ENCODE measurements around the gene TMTC2.

The TMTC2 gene

DNA sequence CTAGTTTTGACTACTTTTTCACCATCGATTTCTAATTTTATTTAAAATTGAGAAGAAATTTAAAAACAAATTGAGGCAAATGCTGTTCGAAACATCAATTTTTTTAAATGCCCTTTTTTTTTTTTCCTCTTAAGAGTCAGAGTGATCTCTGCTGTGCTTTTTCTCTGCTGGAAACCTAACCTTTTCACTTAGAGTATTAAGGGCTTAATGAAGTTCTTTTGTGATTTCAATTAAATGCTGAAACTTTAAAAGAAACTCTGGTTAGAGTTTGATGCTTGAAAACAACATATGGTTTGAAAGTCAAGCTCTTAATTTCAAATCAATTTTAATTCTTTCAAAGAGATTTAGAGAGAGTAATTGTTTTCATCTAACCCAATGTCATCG is 171.8 kb downstream of the TMTC2 start (continued):
- TF ChIP-seq, protein P1, sequence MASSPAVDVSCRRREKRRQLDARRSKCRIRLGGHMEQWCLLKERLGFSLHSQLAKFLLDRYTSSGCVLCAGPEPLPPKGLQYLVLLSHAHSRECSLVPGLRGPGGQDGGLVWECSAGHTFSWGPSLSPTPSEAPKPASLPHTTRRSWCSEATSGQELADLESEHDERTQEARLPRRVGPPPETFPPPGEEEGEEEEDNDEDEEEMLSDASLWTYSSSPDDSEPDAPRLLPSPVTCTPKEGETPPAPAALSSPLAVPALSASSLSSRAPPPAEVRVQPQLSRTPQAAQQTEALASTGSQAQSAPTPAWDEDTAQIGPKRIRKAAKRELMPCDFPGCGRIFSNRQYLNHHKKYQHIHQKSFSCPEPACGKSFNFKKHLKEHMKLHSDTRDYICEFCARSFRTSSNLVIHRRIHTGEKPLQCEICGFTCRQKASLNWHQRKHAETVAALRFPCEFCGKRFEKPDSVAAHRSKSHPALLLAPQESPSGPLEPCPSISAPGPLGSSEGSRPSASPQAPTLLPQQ (tag by site-specific recombination; IDR thresholded peaks at IDR 0.05) = no peak
- TF ChIP-seq GLIS2 (tag by site-specific recombination; IDR thresholded peaks at IDR 0.05) (no peak), ZNF707 (tag by site-specific recombination; IDR thresholded peaks at IDR 0.05) (no peak), ZFP37 (tag by site-specific recombination; IDR thresholded peaks at IDR 0.05) (no peak), ZNF777 (tag by site-specific recombination; IDR thresholded peaks at IDR 0.05; ENCODE audit: borderline replicate concordance) (no peak)
- TF ChIP-seq, protein P2, sequence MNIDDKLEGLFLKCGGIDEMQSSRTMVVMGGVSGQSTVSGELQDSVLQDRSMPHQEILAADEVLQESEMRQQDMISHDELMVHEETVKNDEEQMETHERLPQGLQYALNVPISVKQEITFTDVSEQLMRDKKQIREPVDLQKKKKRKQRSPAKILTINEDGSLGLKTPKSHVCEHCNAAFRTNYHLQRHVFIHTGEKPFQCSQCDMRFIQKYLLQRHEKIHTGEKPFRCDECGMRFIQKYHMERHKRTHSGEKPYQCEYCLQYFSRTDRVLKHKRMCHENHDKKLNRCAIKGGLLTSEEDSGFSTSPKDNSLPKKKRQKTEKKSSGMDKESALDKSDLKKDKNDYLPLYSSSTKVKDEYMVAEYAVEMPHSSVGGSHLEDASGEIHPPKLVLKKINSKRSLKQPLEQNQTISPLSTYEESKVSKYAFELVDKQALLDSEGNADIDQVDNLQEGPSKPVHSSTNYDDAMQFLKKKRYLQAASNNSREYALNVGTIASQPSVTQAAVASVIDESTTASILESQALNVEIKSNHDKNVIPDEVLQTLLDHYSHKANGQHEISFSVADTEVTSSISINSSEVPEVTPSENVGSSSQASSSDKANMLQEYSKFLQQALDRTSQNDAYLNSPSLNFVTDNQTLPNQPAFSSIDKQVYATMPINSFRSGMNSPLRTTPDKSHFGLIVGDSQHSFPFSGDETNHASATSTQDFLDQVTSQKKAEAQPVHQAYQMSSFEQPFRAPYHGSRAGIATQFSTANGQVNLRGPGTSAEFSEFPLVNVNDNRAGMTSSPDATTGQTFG (tag by site-specific recombination; IDR thresholded peaks at IDR 0.05; ENCODE audit: borderline replicate concordance) = no peak

DNA sequence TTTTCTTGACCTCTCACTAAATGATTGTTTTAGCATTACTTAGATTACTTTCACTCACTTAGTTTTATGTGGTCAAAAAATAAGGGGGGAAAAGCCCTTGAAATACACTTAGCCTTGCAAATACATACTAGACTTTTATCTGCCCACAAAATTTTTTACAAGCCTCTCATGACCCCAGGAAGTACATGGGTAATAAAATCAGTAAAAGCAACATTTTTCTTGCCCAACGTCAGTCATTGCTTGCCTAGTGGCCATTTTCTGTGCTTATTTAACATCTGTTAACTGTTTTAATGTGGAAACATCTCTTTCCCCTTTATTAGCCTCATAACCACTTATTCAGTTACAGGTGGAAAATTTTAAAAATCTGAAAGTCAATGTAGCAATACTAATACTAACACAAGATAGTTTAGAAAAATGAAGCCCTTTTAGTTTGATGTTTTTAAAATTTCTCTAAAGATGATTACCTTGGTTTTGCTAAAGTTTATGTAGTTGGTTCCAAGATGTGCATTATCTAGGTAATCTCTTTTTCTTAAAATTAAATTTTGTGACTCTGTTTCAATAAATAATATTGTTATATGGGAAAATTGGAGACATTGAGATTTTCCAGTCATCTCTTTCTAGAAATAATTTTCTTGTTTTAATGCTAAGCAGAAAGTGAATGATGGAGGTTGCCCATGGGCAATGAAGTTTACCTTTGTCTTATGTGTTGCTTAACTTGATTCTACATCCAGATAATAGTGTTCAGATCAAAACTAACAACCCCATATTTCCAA is 175.5 kb downstream of the TMTC2 start:
- ChIA-PET CTCF (interaction anchor here (0.5 kb wide), 1 partner anchor 1097 kb away, joined by 4 read pairs; no protein-coding TSS in a partner anchor), POLR2A (no interaction called here)
- no peaks in the 10 kb centered on the region for H3K9me3 ChIP-seq (ENCODE audit: control insufficient read depth, insufficient read depth, low read depth, low read length)
- no peak overlapping the region for H3K4me3 ChIP-seq (ENCODE audit: low read depth, low read length)
- peaks cover 35% of the 10 kb centered on the region for H3K4me1 ChIP-seq (ENCODE audit: control insufficient read depth, insufficient read depth, low read length)
- no peaks in the 10 kb centered on the region; a peak in 1 of 3 replicates for H3K36me3 ChIP-seq (ENCODE audit: control insufficient read depth in 2 of 2, insufficient read depth in 1 of 2, low read length in 2 of 2)
- H3K27ac ChIP-seq (ENCODE audit: extremely low read depth, low read depth, low read length) = no peak overlapping the region; the same call in 1 of the 2 replicates
- peak; percentile 92 for TF ChIP-seq WT1 (tag by site-specific recombination; IDR thresholded peaks at IDR 0.05)
- 0 out of 2 replicates have a peak, but pooled peaks have one; percentile 23 for TF ChIP-seq ZIC2 (tag by site-specific recombination; IDR thresholded peaks at IDR 0.05)
- 0 out of 2 replicates have a peak, but pooled peaks have one; percentile 29 for TF ChIP-seq ZNF660 (tag by site-specific recombination; IDR thresholded peaks at IDR 0.05)
- peak; percentile 25; the same call in 1 of the 2 replicates for TF ChIP-seq GLIS1 (tag by site-specific recombination; IDR thresholded peaks at IDR 0.05)
- TF ChIP-seq ZNF501 (tag by site-specific recombination; IDR thresholded peaks at IDR 0.05) = peak; percentile 63; the same call in 1 of the 2 replicates
- TF ChIP-seq ZSCAN30 (tag by site-specific recombination; IDR thresholded peaks at IDR 0.05) = peak; percentile 90
- TF ChIP-seq, protein P3, sequence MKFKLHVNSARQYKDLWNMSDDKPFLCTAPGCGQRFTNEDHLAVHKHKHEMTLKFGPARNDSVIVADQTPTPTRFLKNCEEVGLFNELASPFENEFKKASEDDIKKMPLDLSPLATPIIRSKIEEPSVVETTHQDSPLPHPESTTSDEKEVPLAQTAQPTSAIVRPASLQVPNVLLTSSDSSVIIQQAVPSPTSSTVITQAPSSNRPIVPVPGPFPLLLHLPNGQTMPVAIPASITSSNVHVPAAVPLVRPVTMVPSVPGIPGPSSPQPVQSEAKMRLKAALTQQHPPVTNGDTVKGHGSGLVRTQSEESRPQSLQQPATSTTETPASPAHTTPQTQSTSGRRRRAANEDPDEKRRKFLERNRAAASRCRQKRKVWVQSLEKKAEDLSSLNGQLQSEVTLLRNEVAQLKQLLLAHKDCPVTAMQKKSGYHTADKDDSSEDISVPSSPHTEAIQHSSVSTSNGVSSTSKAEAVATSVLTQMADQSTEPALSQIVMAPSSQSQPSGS (tag by site-specific recombination; IDR thresholded peaks at IDR 0.05; ENCODE audit: low read depth) = peak; percentile 73
- peak; percentile 95 for TF ChIP-seq IKZF3 (tag by site-specific recombination; IDR thresholded peaks at IDR 0.05)
- peak; percentile 52; the same call in 1 of the 2 replicates for TF ChIP-seq ZNF596 (tag by site-specific recombination; IDR thresholded peaks at IDR 0.05)
- no peak for TF ChIP-seq REPIN1 (tag by site-specific recombination; IDR thresholded peaks at IDR 0.05; ENCODE audit: low read depth)
- TF ChIP-seq ZNF426 (tag by site-specific recombination; IDR thresholded peaks at IDR 0.05) = no peak
- TF ChIP-seq GLI2 (tag by site-specific recombination; IDR thresholded peaks at IDR 0.05; ENCODE audit: borderline replicate concordance, low read depth) = peak; percentile 92
- TF ChIP-seq, protein P4, sequence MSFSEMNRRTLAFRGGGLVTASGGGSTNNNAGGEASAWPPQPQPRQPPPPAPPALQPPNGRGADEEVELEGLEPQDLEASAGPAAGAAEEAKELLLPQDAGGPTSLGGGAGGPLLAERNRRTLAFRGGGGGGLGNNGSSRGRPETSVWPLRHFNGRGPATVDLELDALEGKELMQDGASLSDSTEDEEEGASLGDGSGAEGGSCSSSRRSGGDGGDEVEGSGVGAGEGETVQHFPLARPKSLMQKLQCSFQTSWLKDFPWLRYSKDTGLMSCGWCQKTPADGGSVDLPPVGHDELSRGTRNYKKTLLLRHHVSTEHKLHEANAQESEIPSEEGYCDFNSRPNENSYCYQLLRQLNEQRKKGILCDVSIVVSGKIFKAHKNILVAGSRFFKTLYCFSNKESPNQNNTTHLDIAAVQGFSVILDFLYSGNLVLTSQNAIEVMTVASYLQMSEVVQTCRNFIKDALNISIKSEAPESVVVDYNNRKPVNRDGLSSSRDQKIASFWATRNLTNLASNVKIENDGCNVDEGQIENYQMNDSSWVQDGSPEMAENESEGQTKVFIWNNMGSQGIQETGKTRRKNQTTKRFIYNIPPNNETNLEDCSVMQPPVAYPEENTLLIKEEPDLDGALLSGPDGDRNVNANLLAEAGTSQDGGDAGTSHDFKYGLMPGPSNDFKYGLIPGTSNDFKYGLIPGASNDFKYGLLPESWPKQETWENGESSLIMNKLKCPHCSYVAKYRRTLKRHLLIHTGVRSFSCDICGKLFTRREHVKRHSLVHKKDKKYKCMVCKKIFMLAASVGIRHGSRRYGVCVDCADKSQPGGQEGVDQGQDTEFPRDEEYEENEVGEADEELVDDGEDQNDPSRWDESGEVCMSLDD (tag by site-specific recombination; IDR thresholded peaks at IDR 0.05) = no peak
- TF ChIP-seq, protein P5, sequence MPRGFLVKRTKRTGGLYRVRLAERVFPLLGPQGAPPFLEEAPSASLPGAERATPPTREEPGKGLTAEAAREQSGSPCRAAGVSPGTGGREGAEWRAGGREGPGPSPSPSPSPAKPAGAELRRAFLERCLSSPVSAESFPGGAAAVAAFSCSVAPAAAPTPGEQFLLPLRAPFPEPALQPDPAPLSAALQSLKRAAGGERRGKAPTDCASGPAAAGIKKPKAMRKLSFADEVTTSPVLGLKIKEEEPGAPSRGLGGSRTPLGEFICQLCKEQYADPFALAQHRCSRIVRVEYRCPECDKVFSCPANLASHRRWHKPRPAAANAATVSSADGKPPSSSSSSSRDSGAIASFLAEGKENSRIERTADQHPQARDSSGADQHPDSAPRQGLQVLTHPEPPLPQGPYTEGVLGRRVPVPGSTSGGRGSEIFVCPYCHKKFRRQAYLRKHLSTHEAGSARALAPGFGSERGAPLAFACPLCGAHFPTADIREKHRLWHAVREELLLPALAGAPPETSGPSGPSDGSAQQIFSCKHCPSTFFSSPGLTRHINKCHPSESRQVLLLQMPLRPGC (tag by site-specific recombination; IDR thresholded peaks at IDR 0.05) = peak; percentile 41; the same call in 1 of the 2 replicates
- TF ChIP-seq GFI1B (tag by site-specific recombination; IDR thresholded peaks at IDR 0.05) = peak; percentile 88
- TF ChIP-seq, protein P6, sequence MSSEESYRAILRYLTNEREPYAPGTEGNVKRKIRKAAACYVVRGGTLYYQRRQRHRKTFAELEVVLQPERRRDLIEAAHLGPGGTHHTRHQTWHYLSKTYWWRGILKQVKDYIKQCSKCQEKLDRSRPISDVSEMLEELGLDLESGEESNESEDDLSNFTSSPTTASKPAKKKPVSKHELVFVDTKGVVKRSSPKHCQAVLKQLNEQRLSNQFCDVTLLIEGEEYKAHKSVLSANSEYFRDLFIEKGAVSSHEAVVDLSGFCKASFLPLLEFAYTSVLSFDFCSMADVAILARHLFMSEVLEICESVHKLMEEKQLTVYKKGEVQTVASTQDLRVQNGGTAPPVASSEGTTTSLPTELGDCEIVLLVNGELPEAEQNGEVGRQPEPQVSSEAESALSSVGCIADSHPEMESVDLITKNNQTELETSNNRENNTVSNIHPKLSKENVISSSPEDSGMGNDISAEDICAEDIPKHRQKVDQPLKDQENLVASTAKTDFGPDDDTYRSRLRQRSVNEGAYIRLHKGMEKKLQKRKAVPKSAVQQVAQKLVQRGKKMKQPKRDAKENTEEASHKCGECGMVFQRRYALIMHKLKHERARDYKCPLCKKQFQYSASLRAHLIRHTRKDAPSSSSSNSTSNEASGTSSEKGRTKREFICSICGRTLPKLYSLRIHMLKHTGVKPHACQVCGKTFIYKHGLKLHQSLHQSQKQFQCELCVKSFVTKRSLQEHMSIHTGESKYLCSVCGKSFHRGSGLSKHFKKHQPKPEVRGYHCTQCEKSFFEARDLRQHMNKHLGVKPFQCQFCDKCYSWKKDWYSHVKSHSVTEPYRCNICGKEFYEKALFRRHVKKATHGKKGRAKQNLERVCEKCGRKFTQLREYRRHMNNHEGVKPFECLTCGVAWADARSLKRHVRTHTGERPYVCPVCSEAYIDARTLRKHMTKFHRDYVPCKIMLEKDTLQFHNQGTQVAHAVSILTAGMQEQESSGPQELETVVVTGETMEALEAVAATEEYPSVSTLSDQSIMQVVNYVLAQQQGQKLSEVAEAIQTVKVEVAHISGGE (tag by site-specific recombination; conservative IDR thresholded peaks at IDR 0.05; ENCODE audit: low read depth) = 0 out of 2 replicates have a peak, but pooled peaks have one; percentile 10
